Common myeloid progenitor, CD34-positive (primary cell): ENCODE measurements around the gene FAM53B.

Experiments
- CTCF ChIA-PET: fragments of 350-600 bp; sonication (Branson Sonifier 250); formaldehyde crosslinking; loops from one replicate; lab custom pipeline; 2021; ENCODE audit warnings: antibody characterized with exemption; lab: Charles Lee
- POLR2A ChIA-PET: fragments of 350-600 bp; sonication (Branson Sonifier 250); formaldehyde crosslinking; loops from one replicate; lab custom pipeline; 2021; ENCODE audit warnings: antibody characterized with exemption; lab: Charles Lee
- DNase-seq, 3 donors: peaks; one replicate each; pipeline versions ENCODE4 v3.0.0 to v3.0.0-alpha.2; 2013
- H3K27ac ChIP-seq, 2 experiments: 1 replicate in 1 of 2; 2 replicates in 1 of 2; pipeline ENCODE4 v1.7.0; 2013; ENCODE audit warnings: inconsistent platforms in 2 of 2, low read length in 2 of 2, mild to moderate bottlenecking in 2 of 2, low read depth in 1 of 2, moderate library complexity in 1 of 2; ENCODE audit not compliant: severe bottlenecking in 2 of 2, insufficient read depth in 1 of 2, poor library complexity in 1 of 2
- H3K27me3 ChIP-seq, 5 experiments: replicated peaks in 2 of 5; 1 replicate in 3 of 5; 2 replicates in 2 of 5; pipeline versions ENCODE4 v1.6.1 to v1.7.0; 2013; ENCODE audit warnings: low read length in 4 of 5, mild to moderate bottlenecking in 2 of 5, moderate library complexity in 2 of 5, inconsistent platforms in 1 of 5; ENCODE audit not compliant: insufficient read depth in 5 of 5, control insufficient read depth in 4 of 5
- H3K36me3 ChIP-seq, 4 experiments: 1 replicate in 2 of 4; 2 replicates in 2 of 4; pipeline versions ENCODE4 v1.6.1 to v1.7.0; 2013; ENCODE audit warnings: low read length in 3 of 4, control low read depth in 1 of 4, mild to moderate bottlenecking in 1 of 4; ENCODE audit not compliant: control insufficient read depth in 4 of 4, insufficient read depth in 4 of 4
- H3K4me1 ChIP-seq, 4 experiments: 1 replicate in 3 of 4; 2 replicates in 1 of 4; pipeline versions ENCODE4 v1.6.1 to v1.7.1; 2013; ENCODE audit warnings: low read length in 3 of 4, mild to moderate bottlenecking in 3 of 4, control low read depth in 1 of 4, inconsistent platforms in 1 of 4, moderate library complexity in 1 of 4; ENCODE audit not compliant: control insufficient read depth in 4 of 4, insufficient read depth in 4 of 4; ENCODE audit errors: control extremely low read depth in 1 of 4
- H3K4me3 ChIP-seq, 7 experiments: 1 replicate in 4 of 7; 2 replicates in 3 of 7; pipeline versions ENCODE4 v1.5.1 to v1.7.0; 2013; ENCODE audit warnings: mild to moderate bottlenecking in 7 of 7, low read length in 6 of 7, moderate library complexity in 6 of 7, inconsistent platforms in 2 of 7, low read depth in 2 of 7, control low read depth in 1 of 7; ENCODE audit not compliant: insufficient read depth in 4 of 7, control insufficient read depth in 1 of 7; ENCODE audit errors: extremely low read depth in 1 of 7
- H3K9me3 ChIP-seq, 5 experiments: 1 replicate in 4 of 5; 2 replicates in 1 of 5; pipeline versions ENCODE4 v1.6.1 to v1.7.1; 2013; ENCODE audit warnings: low read length in 4 of 5, mild to moderate bottlenecking in 2 of 5, inconsistent platforms in 1 of 5, low read depth in 1 of 5, moderate library complexity in 1 of 5; ENCODE audit not compliant: control insufficient read depth in 4 of 5, insufficient read depth in 2 of 5; ENCODE audit errors: control extremely low read depth in 1 of 5
- WGBS: methylation state at CpG from one replicate; pipeline ENCODE4 v1.1.5; 2013; ENCODE audit not compliant: insufficient coverage; 5-methylcytosine and 5-hydroxymethylcytosine counted together

FAM53B gene

GRCh38 chr10:124650820-124651401 lies 93.3 kb downstream of the FAM53B start:
- Histone ChIP-seq H3K36me3 (peaks cover 0 to 21% (median under 1%) of the 10 kb centered on the region in 4 experiments), H3K9me3 (no peaks in the 10 kb centered on the region), H3K27me3 (no peaks in the 10 kb centered on the region), H3K4me1 (peaks cover 16 to 86% (median 73%) of the 10 kb centered on the region in 4 experiments), H3K4me3 (peak overlapping the region in 4 of 7 experiments; percentile 9 to 59 (median 30)), H3K27ac (peak overlapping the region in 1 of 2 experiments; percentile 61)
- 12% methylated on average over 7 of the region's 13 CpGs for WGBS
- DNase-seq = peak; percentile 72 to 92 (median 89)
- ChIA-PET CTCF (interaction anchor here (0.5 to 9.5 kb wide), 5 partner anchors 8 to 90 kb away, joined by 3 to 54 read pairs (median 3); no protein-coding TSS in a partner anchor), POLR2A (interaction anchor here (0.9 kb wide), 1 partner anchor 20 kb away, joined by 3 read pairs; no protein-coding TSS in a partner anchor)

GRCh38 chr10:124650263-124650662 lies 93.9 kb downstream of the FAM53B start:
- H3K27me3 ChIP-seq = no peaks in the 10 kb centered on the region
- peak overlapping the region in 1 of 2 experiments; percentile 61 for H3K27ac ChIP-seq
- H3K4me1 ChIP-seq = peaks cover 16 to 84% (median 75%) of the 10 kb centered on the region in 4 experiments
- H3K36me3 ChIP-seq = peaks cover 0 to 14% (median under 1%) of the 10 kb centered on the region in 4 experiments
- WGBS = 93% methylated on average over 12 of the region's 12 CpGs
- no peaks in the 10 kb centered on the region for H3K9me3 ChIP-seq
- CTCF ChIA-PET = interaction anchor here (0.8 to 9.5 kb wide), 9 partner anchors 7 to 91 kb away, joined by 3 to 54 read pairs (median 4); no protein-coding TSS in a partner anchor
- no peak for DNase-seq
- peak overlapping the region in 2 of 7 experiments; percentile 9 to 59 for H3K4me3 ChIP-seq
- POLR2A ChIA-PET = interaction anchor here (0.9 kb wide), 1 partner anchor 20 kb away, joined by 3 read pairs; no protein-coding TSS in a partner anchor

- peaks cover 16 to 83% (median 69%) of the 10 kb centered on the region in 4 experiments for H3K4me1 ChIP-seq
- ChIA-PET POLR2A (interaction anchor here (1.0 kb wide), 1 partner anchor 97 kb away, joined by 3 read pairs; no protein-coding TSS in a partner anchor), CTCF (interaction anchor here (0.6 to 9.5 kb wide), 18 partner anchors 8 to 167 kb away, joined by 3 to 54 read pairs (median 4); no protein-coding TSS in a partner anchor)
- H3K4me3 ChIP-seq = peak overlapping the region in 2 of 7 experiments; percentile 16 to 23
- no peaks in the 10 kb centered on the region for H3K9me3 ChIP-seq
- peak overlapping the region in 1 of 2 experiments; percentile 47 for H3K27ac ChIP-seq
- WGBS = 86% methylated on average over 3 of the region's 5 CpGs
- no peak for DNase-seq
- no peaks in the 10 kb centered on the region for H3K27me3 ChIP-seq
- peaks cover 0 to 6% (median under 1%) of the 10 kb centered on the region in 4 experiments for H3K36me3 ChIP-seq
These were observed 95.0 kb downstream of the FAM53B start for GRCh38 chr10:124649214-124649613.

DNA sequence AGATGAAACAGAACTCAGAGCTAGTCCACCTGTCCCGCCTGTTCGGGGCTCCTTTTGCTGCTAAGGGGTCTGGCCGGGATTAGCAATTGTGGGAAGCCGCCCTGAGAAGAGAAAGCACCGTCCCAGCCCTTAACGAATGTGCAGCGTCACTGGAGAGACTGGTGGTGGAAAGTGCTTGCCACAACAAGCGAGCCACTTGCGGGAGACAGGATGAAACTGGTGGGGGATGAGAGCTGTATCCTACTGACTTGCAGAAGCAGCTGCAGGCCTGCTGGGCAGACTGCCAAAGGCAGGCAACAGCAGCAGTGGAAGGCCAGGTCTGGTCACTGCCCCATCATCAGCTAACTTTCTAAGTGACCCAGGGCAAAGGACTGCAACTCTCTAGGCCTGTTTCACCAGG lies 95.4 kb downstream of the FAM53B start:
- H3K27me3 ChIP-seq = no peaks in the 10 kb centered on the region
- peaks cover 16 to 87% (median 69%) of the 10 kb centered on the region in 4 experiments for H3K4me1 ChIP-seq
- POLR2A ChIA-PET = interaction anchor here (1.0 kb wide), 1 partner anchor 98 kb away, joined by 3 read pairs; no protein-coding TSS in a partner anchor
- 7% methylated on average over 9 of the region's 9 CpGs for WGBS
- CTCF ChIA-PET = interaction anchor here (0.6 to 9.5 kb wide), 18 partner anchors 9 to 167 kb away, joined by 3 to 54 read pairs (median 4); no protein-coding TSS in a partner anchor
- peak overlapping the region in 5 of 7 experiments; percentile 16 to 60 (median 40) for H3K4me3 ChIP-seq
- peak; percentile 71 to 93 (median 92) for DNase-seq
- peaks cover 0 to 6% (median under 1%) of the 10 kb centered on the region in 4 experiments for H3K36me3 ChIP-seq
- H3K9me3 ChIP-seq = no peaks in the 10 kb centered on the region
- H3K27ac ChIP-seq = peak overlapping the region; percentile 33 to 72

- peak overlapping the region in 5 of 7 experiments; percentile 16 to 60 (median 40) for H3K4me3 ChIP-seq
- H3K9me3 ChIP-seq = no peaks in the 10 kb centered on the region
- no peaks in the 10 kb centered on the region for H3K27me3 ChIP-seq
- H3K4me1 ChIP-seq = peaks cover 16 to 87% (median 69%) of the 10 kb centered on the region in 4 experiments
- H3K36me3 ChIP-seq = peaks cover 0 to 2% (median 0%) of the 10 kb centered on the region in 4 experiments
- peak overlapping the region; percentile 46 to 72 for H3K27ac ChIP-seq
- 7% methylated on average over 4 of the region's 7 CpGs for WGBS
- ChIA-PET POLR2A (no interaction called here), CTCF (interaction anchor here (0.7 to 9.5 kb wide), 19 partner anchors 9 to 114 kb away, joined by 3 to 54 read pairs (median 6); no protein-coding TSS in a partner anchor)
- DNase-seq = no peak
These were observed 96.1 kb downstream of the FAM53B start for GRCh38 chr10:124648131-124648475.

- H3K27me3 ChIP-seq = no peaks in the 10 kb centered on the region
- peaks cover 16 to 87% (median 69%) of the 10 kb centered on the region in 4 experiments for H3K4me1 ChIP-seq
- peaks cover 0 to 4% (median 0%) of the 10 kb centered on the region in 4 experiments for H3K36me3 ChIP-seq
- ChIA-PET CTCF (interaction anchor here (0.7 to 9.5 kb wide), 20 partner anchors 9 to 114 kb away, joined by 3 to 54 read pairs (median 6); no protein-coding TSS in a partner anchor), POLR2A (interaction anchor here (0.5 kb wide), 1 partner anchor 193 kb away, joined by 3 read pairs; no protein-coding TSS in a partner anchor)
- H3K9me3 ChIP-seq = no peaks in the 10 kb centered on the region
- H3K4me3 ChIP-seq = peak overlapping the region in 5 of 7 experiments; percentile 16 to 60 (median 40)
- H3K27ac ChIP-seq = peak overlapping the region; percentile 46 to 72
- WGBS = 50% methylated on average over 8 of the region's 9 CpGs
- DNase-seq = peak; percentile 86 to 92 (median 91)
These were observed 96.6 kb downstream of the FAM53B start for GRCh38 chr10:124647421-124648130.
